Anterior cingulate cortex (tissue), 58 donors: ENCODE results near the gene TXNRD2.
"Not testable (repeated sequence)": the region's sequence is repeated elsewhere in the genome, so short reads cannot be mapped to it uniquely, and the experiment has no call there.

ENCODE experiments used
- DNase-seq, 58 donors: peaks; one replicate each; lab custom pipeline; 2025; lab: John Stamatoyannopoulos, UW

TXNRD2 gene

GRCh38 chr22:19841641-19842392 is 99.8 kb downstream of the TXNRD2 start:
- DNase-seq = no peak

GRCh38 chr22:19840955-19841640 is 100.5 kb downstream of the TXNRD2 start:
- DNase-seq = no peak

- DNase-seq = no peak
These were observed 101.6 kb downstream of the TXNRD2 start for GRCh38 chr22:19840059-19840458.

- no peak for DNase-seq
These were observed 103.7 kb downstream of the TXNRD2 start for GRCh38 chr22:19837915-19838314.

GRCh38 chr22:19836512-19836911 is 105.1 kb downstream of the TXNRD2 start:
- DNase-seq = no peak

- no peak for DNase-seq
These were observed 107.0 kb downstream of the TXNRD2 start for GRCh38 chr22:19834599-19834998.

- DNase-seq = not testable (repeated sequence)
These were observed 108.3 kb downstream of the TXNRD2 start for GRCh38 chr22:19833327-19833726.

- no peak for DNase-seq
These were observed 109.0 kb downstream of the TXNRD2 start for GRCh38 chr22:19832476-19833108.

- DNase-seq = not testable (repeated sequence)
These were observed 109.6 kb downstream of the TXNRD2 start for GRCh38 chr22:19831979-19832378.

GRCh38 chr22:19831016-19831415 is 110.6 kb downstream of the TXNRD2 start:
- no peak for DNase-seq

- no peak for DNase-seq
These were observed 113.6 kb downstream of the TXNRD2 start for GRCh38 chr22:19828035-19828401.

GRCh38 chr22:19827341-19828034 is 114.1 kb downstream of the TXNRD2 start:
- no peak for DNase-seq

- no peak for DNase-seq
These were observed 115.0 kb downstream of the TXNRD2 start for GRCh38 chr22:19826619-19826950.

GRCh38 chr22:19825904-19826618 is 115.6 kb downstream of the TXNRD2 start:
- DNase-seq = no peak
